ENCODE measurements around the gene STUB1.

The STUB1 gene

GRCh38 chr16:671353-672131, 8.7 kb upstream of the STUB1 start:
- ATAC-seq: no peak
- no peak for TF ChIP-seq ESRRG (CRISPR knock-in tag; IDR thresholded peaks at IDR 0.05)
- no peak for TF ChIP-seq SNAI2 (CRISPR knock-in tag; IDR thresholded peaks at IDR 0.05)
- TF ChIP-seq CREB5 (CRISPR knock-in tag; IDR thresholded peaks at IDR 0.05; ENCODE audit: low read depth): no peak
- TF ChIP-seq, protein P1, sequence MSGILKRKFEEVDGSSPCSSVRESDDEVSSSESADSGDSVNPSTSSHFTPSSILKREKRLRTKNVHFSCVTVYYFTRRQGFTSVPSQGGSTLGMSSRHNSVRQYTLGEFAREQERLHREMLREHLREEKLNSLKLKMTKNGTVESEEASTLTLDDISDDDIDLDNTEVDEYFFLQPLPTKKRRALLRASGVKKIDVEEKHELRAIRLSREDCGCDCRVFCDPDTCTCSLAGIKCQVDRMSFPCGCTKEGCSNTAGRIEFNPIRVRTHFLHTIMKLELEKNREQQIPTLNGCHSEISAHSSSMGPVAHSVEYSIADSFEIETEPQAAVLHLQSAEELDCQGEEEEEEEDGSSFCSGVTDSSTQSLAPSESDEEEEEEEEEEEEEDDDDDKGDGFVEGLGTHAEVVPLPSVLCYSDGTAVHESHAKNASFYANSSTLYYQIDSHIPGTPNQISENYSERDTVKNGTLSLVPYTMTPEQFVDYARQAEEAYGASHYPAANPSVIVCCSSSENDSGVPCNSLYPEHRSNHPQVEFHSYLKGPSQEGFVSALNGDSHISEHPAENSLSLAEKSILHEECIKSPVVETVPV (CRISPR knock-in tag; IDR thresholded peaks at IDR 0.05): no peak
- no peak for TF ChIP-seq OSR1 (CRISPR knock-in tag; IDR thresholded peaks at IDR 0.05)
- TF ChIP-seq ZFP30 (CRISPR knock-in tag; IDR thresholded peaks at IDR 0.05): no peak
- no peak for TF ChIP-seq CSDC2 (CRISPR knock-in tag; IDR thresholded peaks at IDR 0.05)
- no peak for TF ChIP-seq TCF4 (CRISPR knock-in tag; IDR thresholded peaks at IDR 0.05; ENCODE audit: borderline replicate concordance)

- no peak for TF ChIP-seq SNAI2 (CRISPR knock-in tag; IDR thresholded peaks at IDR 0.05)
- ATAC-seq: no peak
Measured at GRCh38 chr16:672371-672770, 7.8 kb upstream of the STUB1 start.

GRCh38 chr16:672851-673250, 7.4 kb upstream of the STUB1 start:
- no peak for ATAC-seq
- TF ChIP-seq SNAI2 (CRISPR knock-in tag; IDR thresholded peaks at IDR 0.05) (no peak), ZNF8 (CRISPR knock-in tag; IDR thresholded peaks at IDR 0.05) (no peak), GLIS3 (CRISPR knock-in tag; IDR thresholded peaks at IDR 0.05) (no peak), ZC3H10 (CRISPR knock-in tag; IDR thresholded peaks at IDR 0.05) (no peak), ESRRG (CRISPR knock-in tag; IDR thresholded peaks at IDR 0.05) (no peak), CREB5 (CRISPR knock-in tag; IDR thresholded peaks at IDR 0.05; ENCODE audit: low read depth) (no peak), ZNF70 (CRISPR knock-in tag; IDR thresholded peaks at IDR 0.05) (no peak), RARB (CRISPR knock-in tag; IDR thresholded peaks at IDR 0.05) (no peak), ZFP3 (CRISPR knock-in tag; IDR thresholded peaks at IDR 0.05) (no peak), PPARA (CRISPR knock-in tag; IDR thresholded peaks at IDR 0.05; ENCODE audit: borderline replicate concordance) (no peak), TOX (CRISPR knock-in tag; IDR thresholded peaks at IDR 0.05; ENCODE audit: borderline replicate concordance) (no peak), ARNTL (CRISPR knock-in tag; IDR thresholded peaks at IDR 0.05; ENCODE audit: borderline replicate concordance, low read depth) (no peak), BACH2 (CRISPR knock-in tag; IDR thresholded peaks at IDR 0.05; ENCODE audit: borderline replicate concordance) (no peak), ZNF565 (CRISPR knock-in tag; conservative IDR thresholded peaks at IDR 0.05; ENCODE audit: low read depth) (no peak), TCF4 (CRISPR knock-in tag; IDR thresholded peaks at IDR 0.05; ENCODE audit: borderline replicate concordance) (no peak), ZFP30 (CRISPR knock-in tag; IDR thresholded peaks at IDR 0.05) (no peak)
- TF ChIP-seq, protein P1 (CRISPR knock-in tag; IDR thresholded peaks at IDR 0.05): no peak
- TF ChIP-seq, protein P2, sequence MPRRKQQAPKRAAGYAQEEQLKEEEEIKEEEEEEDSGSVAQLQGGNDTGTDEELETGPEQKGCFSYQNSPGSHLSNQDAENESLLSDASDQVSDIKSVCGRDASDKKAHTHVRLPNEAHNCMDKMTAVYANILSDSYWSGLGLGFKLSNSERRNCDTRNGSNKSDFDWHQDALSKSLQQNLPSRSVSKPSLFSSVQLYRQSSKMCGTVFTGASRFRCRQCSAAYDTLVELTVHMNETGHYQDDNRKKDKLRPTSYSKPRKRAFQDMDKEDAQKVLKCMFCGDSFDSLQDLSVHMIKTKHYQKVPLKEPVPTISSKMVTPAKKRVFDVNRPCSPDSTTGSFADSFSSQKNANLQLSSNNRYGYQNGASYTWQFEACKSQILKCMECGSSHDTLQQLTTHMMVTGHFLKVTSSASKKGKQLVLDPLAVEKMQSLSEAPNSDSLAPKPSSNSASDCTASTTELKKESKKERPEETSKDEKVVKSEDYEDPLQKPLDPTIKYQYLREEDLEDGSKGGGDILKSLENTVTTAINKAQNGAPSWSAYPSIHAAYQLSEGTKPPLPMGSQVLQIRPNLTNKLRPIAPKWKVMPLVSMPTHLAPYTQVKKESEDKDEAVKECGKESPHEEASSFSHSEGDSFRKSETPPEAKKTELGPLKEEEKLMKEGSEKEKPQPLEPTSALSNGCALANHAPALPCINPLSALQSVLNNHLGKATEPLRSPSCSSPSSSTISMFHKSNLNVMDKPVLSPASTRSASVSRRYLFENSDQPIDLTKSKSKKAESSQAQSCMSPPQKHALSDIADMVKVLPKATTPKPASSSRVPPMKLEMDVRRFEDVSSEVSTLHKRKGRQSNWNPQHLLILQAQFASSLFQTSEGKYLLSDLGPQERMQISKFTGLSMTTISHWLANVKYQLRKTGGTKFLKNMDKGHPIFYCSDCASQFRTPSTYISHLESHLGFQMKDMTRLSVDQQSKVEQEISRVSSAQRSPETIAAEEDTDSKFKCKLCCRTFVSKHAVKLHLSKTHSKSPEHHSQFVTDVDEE (CRISPR knock-in tag; IDR thresholded peaks at IDR 0.05): no peak

All from SK-N-SH treated with all-trans-retinoic acid at 6 μM for 48 hours (cell line).